ENCODE measurements around the gene IL26. TPM values are rescaled to one million over a fixed set of nuclear protein-coding genes. Genes with fewer than 3 reads are reported as not detected.

The IL26 gene
- total and polyA plus RNA-seq, 2 of the 4 experiments (the other 2 are of a cell fraction), result not detected

GRCh38 chr12:68203460-68203875, 22.1 kb downstream of the IL26 start:
- Histone ChIP-seq H2BK15ac (ENCODE audit: low read depth, low read length) (no peak overlapping the region), H3K4me1 (ENCODE audit: control insufficient read depth, insufficient read depth, low read length) (no peaks in the 10 kb centered on the region), H2BK20ac (ENCODE audit: low read depth, low read length) (no peak overlapping the region), H3K14ac (replicated peaks; ENCODE audit: low read depth, low read length) (no peak overlapping the region), H2AK5ac (ENCODE audit: low read depth, low read length) (no peak overlapping the region), H3K9ac (ENCODE audit: low read depth, low read length) (no peak overlapping the region), H3K27ac (ENCODE audit: insufficient read depth, low read length) (no peak overlapping the region), H4K5ac (ENCODE audit: low read depth, low read length) (no peak overlapping the region), H4K91ac (ENCODE audit: insufficient read depth, low read depth, low read length) (no peak overlapping the region), H2BK5ac (ENCODE audit: low read depth, low read length, poor library complexity, severe bottlenecking) (no peak overlapping the region), H3K79me1 (ENCODE audit: low read depth in 1 of 2, low read length in 2 of 2) (no peaks in the 10 kb centered on the region), H3K23ac (ENCODE audit: low read depth, low read length) (no peak overlapping the region), H3K4ac (ENCODE audit: low read depth, low read length) (no peak overlapping the region), H3K36me3 (ENCODE audit: control insufficient read depth, insufficient read depth, low read length) (no peaks in the 10 kb centered on the region), H3K56ac (ENCODE audit: extremely low read depth, insufficient read depth, low read length) (no peak overlapping the region), H2BK120ac (ENCODE audit: low read depth, low read length) (no peak overlapping the region), H2AK9ac (replicated peaks; ENCODE audit: low read depth, low read length, poor library complexity) (no peak overlapping the region), H2AFZ (replicated peaks; ENCODE audit: low read length, poor library complexity) (no peak overlapping the region), H4K8ac (ENCODE audit: low read depth in 2 of 2, low read length in 2 of 2) (no peak overlapping the region), H3K9me3 (ENCODE audit: control insufficient read depth, insufficient read depth, low read length) (no peaks in the 10 kb centered on the region), H3K4me3 (ENCODE audit: insufficient read depth, low read depth, low read length) (no peak overlapping the region), H3K18ac (ENCODE audit: low read depth, low read length) (no peak overlapping the region), H3K9me1 (ENCODE audit: insufficient read depth, low read length) (no peaks in the 10 kb centered on the region), H3K27me3 (ENCODE audit: control insufficient read depth, insufficient read depth, low read length) (peaks cover 4% of the 10 kb centered on the region), H3K4me2 (ENCODE audit: low read depth, low read length) (no peak overlapping the region), H4K20me1 (ENCODE audit: insufficient read depth, low read length) (no peaks in the 10 kb centered on the region)
- DNase-seq (no peak), ATAC-seq (ENCODE audit: low read depth) (no peak)
- TF ChIP-seq POLR2A (IDR thresholded peaks at IDR 0.05; ENCODE audit: low read depth, low read length) (no peak), CTCF (conservative IDR thresholded peaks at IDR 0.05; ENCODE audit: low read depth, low read length) (no peak), RAD21 (IDR thresholded peaks at IDR 0.05; ENCODE audit: low read length) (no peak), USF2 (IDR thresholded peaks at IDR 0.05; ENCODE audit: low read depth, low read length) (no peak)
- intact Hi-C loops (cut with micrococcal nuclease) (no loop called here), in situ Hi-C loops (cut with MboI; ENCODE audit: low sequenced_read_pairs) (no loop called here), dilution Hi-C loops (cut with HindIII; ENCODE audit: low sequenced_read_pairs, unreplicated experiment) (loop anchor here (25.0 kb wide), 1 partner anchor 109 kb away; no protein-coding TSS in a partner anchor)
- BruUV-seq (replicated peaks), result no TSS peak
- WGBS, 2 experiments (ENCODE audit: extremely low coverage in 2 of 2, insufficient read length in 1 of 2), result no CpG with 5 or more reads among the region's 5 CpGs
- ChIA-PET CTCF (no interaction called here), POLR2A (ENCODE audit: unreplicated experiment) (no interaction called here)
